ENCODE measurements around the gene C9orf152. TPM values are rescaled to one million over a fixed set of nuclear protein-coding genes. Genes with fewer than 3 reads are reported as not detected.

Gene C9orf152
- total and polyA plus RNA-seq, 2 experiments from 2014 or later: not detected

- Histone ChIP-seq H3K79me2 (replicated peaks; ENCODE audit: insufficient read depth) (peaks cover 45% of the 10 kb centered on the region), H3K4me3 (no peak overlapping the region), H3K9me2 (ENCODE audit: insufficient read depth) (peaks cover 5% of the 10 kb centered on the region; the same call in 1 of the 2 replicates), H3F3A (replicated peaks; ENCODE audit: low read depth) (no peaks in the 10 kb centered on the region), H2AFZ (no peak overlapping the region), H3K4me2 (no peak overlapping the region), H3K36me3 (ENCODE audit: insufficient read depth) (peaks cover 13% of the 10 kb centered on the region), H3K27me3 (ENCODE audit: insufficient read depth) (no peaks in the 10 kb centered on the region), H3K4me1 (ENCODE audit: insufficient read depth) (no peaks in the 10 kb centered on the region), H3K27ac (ENCODE audit: low read depth) (no peak overlapping the region), H4K20me1 (replicated peaks; ENCODE audit: insufficient read depth) (peaks cover 15% of the 10 kb centered on the region)
- DNase-seq (ENCODE audit: low spot score): no peak
- peaks cover 59% of the 10 kb centered on the region; the same call in 2 of the 3 replicates for H3K36me3 Mint-ChIP-seq (ENCODE audit: low read depth)
- H3K9me3 Mint-ChIP-seq: no peaks in the 10 kb centered on the region
- H3K27ac Mint-ChIP-seq: no peak overlapping the region
- TF ChIP-seq, protein P1, sequence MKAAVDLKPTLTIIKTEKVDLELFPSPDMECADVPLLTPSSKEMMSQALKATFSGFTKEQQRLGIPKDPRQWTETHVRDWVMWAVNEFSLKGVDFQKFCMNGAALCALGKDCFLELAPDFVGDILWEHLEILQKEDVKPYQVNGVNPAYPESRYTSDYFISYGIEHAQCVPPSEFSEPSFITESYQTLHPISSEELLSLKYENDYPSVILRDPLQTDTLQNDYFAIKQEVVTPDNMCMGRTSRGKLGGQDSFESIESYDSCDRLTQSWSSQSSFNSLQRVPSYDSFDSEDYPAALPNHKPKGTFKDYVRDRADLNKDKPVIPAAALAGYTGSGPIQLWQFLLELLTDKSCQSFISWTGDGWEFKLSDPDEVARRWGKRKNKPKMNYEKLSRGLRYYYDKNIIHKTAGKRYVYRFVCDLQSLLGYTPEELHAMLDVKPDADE (IDR thresholded peaks at IDR 0.05): no peak
- TF ChIP-seq STAT1 (IDR thresholded peaks at IDR 0.05; ENCODE audit: unreplicated experiment) (no peak), CREB1 (CRISPR knock-in tag; IDR thresholded peaks at IDR 0.05; ENCODE audit: low read depth) (no peak)
- H3K4me1 Mint-ChIP-seq: peaks cover 3% of the 10 kb centered on the region; the same call in 2 of the 3 replicates
- no peak for ATAC-seq
- no peaks in the 10 kb centered on the region for H3K27me3 Mint-ChIP-seq (ENCODE audit: insufficient read depth, low read depth, poor library complexity)
- H3K4me3 Mint-ChIP-seq: no peak overlapping the region
Observed at GRCh38 chr9:110246214-110246613, 38.3 kb upstream of the C9orf152 start.

DNA sequence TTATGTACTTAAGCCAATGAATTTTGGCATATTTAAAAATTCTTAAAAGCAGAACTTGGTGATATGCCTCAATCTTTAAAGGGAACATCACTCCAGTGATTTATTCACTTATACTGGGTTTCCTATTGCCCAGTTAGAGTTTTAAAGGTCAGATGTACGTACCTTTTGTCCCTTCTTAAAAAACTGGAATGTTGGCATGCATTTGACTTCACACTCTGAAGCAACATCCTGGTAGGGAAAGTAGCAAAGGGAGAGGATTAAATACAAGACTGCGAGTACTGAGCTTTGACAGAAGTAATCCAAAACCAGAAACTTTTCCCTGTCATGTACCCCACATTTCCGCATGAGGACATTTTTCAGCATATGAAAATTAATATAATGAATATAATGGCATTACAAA is 36.7 kb upstream of the C9orf152 start:
- Mint-ChIP-seq H3K36me3 (ENCODE audit: low read depth) (peaks cover 49% of the 10 kb centered on the region; the same call in 2 of the 3 replicates), H3K4me3 (no peak overlapping the region), H3K27me3 (ENCODE audit: insufficient read depth, low read depth, poor library complexity) (no peaks in the 10 kb centered on the region), H3K9me3 (no peaks in the 10 kb centered on the region), H3K4me1 (peaks cover 3% of the 10 kb centered on the region; the same call in 2 of the 3 replicates), H3K27ac (no peak overlapping the region)
- H2AFZ ChIP-seq: no peak overlapping the region
- peaks cover 9% of the 10 kb centered on the region for H4K20me1 ChIP-seq (replicated peaks; ENCODE audit: insufficient read depth)
- H3K27ac ChIP-seq (ENCODE audit: low read depth): no peak overlapping the region
- H3K4me2 ChIP-seq: no peak overlapping the region
- peaks cover 5% of the 10 kb centered on the region; the same call in 1 of the 2 replicates for H3K9me2 ChIP-seq (ENCODE audit: insufficient read depth)
- H3K4me3 ChIP-seq: no peak overlapping the region
- DNase-seq (ENCODE audit: low spot score): no peak
- peaks cover 12% of the 10 kb centered on the region for H3K36me3 ChIP-seq (ENCODE audit: insufficient read depth)
- H3K4me1 ChIP-seq (ENCODE audit: insufficient read depth): no peaks in the 10 kb centered on the region
- H3K79me2 ChIP-seq (replicated peaks; ENCODE audit: insufficient read depth): peaks cover 29% of the 10 kb centered on the region
- H3F3A ChIP-seq (replicated peaks; ENCODE audit: low read depth): no peaks in the 10 kb centered on the region
- no peaks in the 10 kb centered on the region for H3K27me3 ChIP-seq (ENCODE audit: insufficient read depth)
- no peak for ATAC-seq
- TF ChIP-seq CREB1 (CRISPR knock-in tag; IDR thresholded peaks at IDR 0.05; ENCODE audit: low read depth) (no peak), REST (IDR thresholded peaks at IDR 0.05; ENCODE audit: unreplicated experiment) (no peak), ZNF114 (CRISPR knock-in tag; IDR thresholded peaks at IDR 0.05) (no peak), EZH2 (IDR thresholded peaks at IDR 0.05; ENCODE audit: low read depth, unreplicated experiment) (no peak), POLR2AphosphoS5 (IDR thresholded peaks at IDR 0.05; ENCODE audit: low read depth) (no peak), EZH2phosphoT487 (IDR thresholded peaks at IDR 0.05; ENCODE audit: unreplicated experiment) (no peak)
- TF ChIP-seq, protein P2, sequence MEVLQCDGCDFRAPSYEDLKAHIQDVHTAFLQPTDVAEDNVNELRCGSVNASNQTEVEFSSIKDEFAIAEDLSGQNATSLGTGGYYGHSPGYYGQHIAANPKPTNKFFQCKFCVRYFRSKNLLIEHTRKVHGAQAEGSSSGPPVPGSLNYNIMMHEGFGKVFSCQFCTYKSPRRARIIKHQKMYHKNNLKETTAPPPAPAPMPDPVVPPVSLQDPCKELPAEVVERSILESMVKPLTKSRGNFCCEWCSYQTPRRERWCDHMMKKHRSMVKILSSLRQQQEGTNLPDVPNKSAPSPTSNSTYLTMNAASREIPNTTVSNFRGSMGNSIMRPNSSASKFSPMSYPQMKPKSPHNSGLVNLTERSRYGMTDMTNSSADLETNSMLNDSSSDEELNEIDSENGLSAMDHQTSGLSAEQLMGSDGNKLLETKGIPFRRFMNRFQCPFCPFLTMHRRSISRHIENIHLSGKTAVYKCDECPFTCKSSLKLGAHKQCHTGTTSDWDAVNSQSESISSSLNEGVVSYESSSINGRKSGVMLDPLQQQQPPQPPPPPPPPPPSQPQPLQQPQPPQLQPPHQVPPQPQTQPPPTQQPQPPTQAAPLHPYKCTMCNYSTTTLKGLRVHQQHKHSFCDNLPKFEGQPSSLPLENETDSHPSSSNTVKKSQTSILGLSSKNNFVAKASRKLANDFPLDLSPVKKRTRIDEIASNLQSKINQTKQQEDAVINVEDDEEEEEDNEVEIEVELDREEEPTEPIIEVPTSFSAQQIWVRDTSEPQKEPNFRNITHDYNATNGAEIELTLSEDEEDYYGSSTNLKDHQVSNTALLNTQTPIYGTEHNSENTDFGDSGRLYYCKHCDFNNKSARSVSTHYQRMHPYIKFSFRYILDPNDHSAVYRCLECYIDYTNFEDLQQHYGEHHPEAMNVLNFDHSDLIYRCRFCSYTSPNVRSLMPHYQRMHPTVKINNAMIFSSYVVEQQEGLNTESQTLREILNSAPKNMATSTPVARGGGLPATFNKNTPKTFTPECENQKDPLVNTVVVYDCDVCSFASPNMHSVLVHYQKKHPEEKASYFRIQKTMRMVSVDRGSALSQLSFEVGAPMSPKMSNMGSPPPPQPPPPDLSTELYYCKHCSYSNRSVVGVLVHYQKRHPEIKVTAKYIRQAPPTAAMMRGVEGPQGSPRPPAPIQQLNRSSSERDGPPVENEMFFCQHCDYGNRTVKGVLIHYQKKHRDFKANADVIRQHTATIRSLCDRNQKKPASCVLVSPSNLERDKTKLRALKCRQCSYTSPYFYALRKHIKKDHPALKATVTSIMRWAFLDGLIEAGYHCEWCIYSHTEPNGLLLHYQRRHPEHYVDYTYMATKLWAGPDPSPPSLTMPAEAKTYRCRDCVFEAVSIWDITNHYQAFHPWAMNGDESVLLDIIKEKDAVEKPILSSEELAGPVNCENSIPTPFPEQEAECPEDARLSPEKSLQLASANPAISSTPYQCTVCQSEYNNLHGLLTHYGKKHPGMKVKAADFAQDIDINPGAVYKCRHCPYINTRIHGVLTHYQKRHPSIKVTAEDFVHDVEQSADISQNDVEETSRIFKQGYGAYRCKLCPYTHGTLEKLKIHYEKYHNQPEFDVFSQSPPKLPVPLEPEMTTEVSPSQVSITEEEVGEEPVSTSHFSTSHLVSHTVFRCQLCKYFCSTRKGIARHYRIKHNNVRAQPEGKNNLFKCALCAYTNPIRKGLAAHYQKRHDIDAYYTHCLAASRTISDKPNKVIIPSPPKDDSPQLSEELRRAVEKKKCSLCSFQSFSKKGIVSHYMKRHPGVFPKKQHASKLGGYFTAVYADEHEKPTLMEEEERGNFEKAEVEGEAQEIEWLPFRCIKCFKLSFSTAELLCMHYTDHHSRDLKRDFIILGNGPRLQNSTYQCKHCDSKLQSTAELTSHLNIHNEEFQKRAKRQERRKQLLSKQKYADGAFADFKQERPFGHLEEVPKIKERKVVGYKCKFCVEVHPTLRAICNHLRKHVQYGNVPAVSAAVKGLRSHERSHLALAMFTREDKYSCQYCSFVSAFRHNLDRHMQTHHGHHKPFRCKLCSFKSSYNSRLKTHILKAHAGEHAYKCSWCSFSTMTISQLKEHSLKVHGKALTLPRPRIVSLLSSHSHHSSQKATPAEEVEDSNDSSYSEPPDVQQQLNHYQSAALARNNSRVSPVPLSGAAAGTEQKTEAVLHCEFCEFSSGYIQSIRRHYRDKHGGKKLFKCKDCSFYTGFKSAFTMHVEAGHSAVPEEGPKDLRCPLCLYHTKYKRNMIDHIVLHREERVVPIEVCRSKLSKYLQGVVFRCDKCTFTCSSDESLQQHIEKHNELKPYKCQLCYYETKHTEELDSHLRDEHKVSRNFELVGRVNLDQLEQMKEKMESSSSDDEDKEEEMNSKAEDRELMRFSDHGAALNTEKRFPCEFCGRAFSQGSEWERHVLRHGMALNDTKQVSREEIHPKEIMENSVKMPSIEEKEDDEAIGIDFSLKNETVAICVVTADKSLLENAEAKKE (CRISPR knock-in tag; IDR thresholded peaks at IDR 0.05): no peak
